GM19395 (cell line): ENCODE results near the gene OR1L6.

Source experiments
- ATAC-seq: cut with Tn5 transposase; IDR thresholded peaks from one replicate; pipeline ENCODE4 v1.9.1; 2021; ENCODE audit warnings: mild to moderate bottlenecking, moderate library complexity; ENCODE audit not compliant: unreplicated experiment

The OR1L6 gene, protein sequence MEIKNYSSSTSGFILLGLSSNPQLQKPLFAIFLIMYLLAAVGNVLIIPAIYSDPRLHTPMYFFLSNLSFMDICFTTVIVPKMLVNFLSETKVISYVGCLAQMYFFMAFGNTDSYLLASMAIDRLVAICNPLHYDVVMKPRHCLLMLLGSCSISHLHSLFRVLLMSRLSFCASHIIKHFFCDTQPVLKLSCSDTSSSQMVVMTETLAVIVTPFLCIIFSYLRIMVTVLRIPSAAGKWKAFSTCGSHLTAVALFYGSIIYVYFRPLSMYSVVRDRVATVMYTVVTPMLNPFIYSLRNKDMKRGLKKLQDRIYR

DNA sequence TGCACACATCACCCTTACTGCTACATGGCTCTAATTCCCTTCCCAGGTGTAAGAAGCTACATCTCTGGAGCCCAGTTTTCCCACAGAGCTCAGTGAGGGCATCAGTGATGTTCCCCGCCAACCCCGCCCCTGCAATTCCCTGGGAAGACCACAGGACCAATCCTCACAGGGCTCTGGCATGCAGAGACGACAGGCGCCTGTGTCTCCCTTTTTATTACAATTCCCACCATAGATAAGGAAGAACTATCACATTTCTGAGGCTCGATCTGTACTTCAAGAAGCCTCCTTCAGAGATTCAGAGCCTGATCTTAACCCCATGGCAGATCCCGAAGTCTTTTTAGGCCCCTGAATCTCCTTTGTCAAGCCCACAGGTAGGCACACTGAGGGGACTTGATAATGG is at the start of gene OR1L6:
Gene OR1L6, plus strand, starts transcription at position 301 of the 400 bp plus-strand sequence. CDS start 7,545 bp downstream, outside the sequence.
- no peak for ATAC-seq

DNA sequence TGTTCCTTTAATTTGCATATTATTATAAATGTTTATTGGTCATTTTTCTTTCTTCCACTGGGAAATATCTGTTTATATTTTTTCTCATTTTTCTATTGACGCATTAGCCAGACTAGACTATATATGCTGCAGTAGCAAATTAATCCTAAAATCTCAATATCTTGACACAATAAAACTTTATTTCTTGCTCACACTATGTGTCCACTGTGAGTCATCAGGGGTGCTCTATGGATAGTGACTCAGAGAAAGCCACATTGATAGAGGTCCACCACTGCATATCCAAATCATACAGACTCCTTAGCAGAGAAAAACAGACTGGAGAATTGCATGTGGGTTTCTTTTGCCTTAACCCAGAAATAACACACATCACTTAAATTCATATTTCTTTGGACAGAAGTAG is 46.4 kb upstream of the OR1L6 start:
- ATAC-seq, result no peak

DNA sequence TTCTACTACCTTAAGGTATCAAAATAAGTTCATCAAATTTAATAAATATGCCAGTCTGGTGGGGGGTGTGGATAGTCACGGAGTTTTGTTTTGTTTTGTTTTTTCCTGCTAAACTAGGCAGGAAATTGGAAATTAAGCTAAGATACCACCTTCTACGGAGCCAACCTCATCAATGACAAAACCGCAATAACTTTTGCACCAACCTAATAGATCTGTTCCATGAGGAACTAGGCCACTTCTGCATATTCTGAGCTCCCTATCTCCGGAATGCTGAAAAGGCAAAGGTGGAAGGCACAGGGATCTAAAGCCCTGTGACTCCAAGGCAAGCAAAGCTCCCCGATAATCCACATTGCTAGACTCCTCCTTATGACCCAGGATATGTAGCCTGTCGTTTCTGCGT is 24.1 kb upstream of the OR1L6 start:
- ATAC-seq, result no peak

DNA sequence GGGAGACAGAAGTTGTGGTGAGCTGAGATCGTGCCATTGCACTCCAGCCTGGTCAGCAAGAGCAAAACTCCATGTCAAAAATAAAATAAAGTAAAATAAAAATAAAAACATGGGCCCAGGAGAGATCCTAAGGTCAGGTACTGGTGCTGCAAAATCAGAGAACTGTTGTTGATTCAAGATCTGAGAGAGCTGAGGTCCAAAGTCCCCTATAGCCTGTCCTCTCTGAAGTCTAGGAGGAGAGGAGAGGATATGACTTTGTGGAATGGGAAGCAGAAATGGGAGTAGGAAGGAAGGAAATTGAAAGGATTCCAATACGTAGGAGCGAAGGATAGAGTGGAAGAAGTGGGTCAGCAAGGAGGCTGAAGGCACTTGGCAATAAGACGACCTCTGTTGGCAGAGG is 22.9 kb upstream of the OR1L6 start:
- ATAC-seq, result no peak

DNA sequence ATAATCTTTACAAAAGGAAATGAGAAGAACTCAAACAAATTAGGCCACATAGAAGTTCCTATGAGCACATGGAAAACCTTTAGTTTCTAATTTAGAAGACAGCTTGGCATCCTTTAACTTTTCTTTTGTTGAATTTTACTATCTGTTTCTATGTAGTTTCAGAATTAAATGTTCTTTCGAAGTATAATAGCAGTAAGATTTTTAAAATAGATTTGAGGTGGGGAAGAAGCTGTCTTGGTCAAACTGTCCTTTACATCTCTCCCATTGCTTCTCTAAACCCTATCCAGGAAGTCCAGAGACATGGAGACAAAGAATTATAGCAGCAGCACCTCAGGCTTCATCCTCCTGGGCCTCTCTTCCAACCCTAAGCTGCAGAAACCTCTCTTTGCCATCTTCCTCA is 18.4 kb upstream of the OR1L6 start, which contains the start of gene OR1L4:
Gene OR1L4, plus strand, starts transcription at position 301 of the 400 bp plus-strand sequence. Its CDS starts 0 bp downstream, at position 301.
- no peak for ATAC-seq

DNA sequence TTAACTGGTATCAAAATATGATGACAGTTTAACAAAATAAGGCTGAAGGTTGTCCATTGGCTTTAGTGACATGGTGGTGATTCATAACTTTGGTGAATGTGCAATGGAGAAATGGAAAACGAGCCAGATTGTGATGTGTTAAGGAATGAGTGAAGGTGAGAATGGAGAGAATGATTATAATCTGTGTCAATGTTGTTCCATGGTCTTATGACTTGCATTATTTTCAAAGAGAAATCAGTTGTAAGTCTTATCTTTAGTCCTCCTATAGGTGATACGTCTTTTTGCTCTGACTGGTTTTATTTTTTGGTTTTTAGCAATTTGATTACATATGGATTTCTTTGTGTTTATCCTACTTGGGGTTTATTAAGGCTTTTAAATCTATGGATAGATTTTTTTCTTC is 12.7 kb downstream of the OR1L6 start:
- ATAC-seq, result no peak

DNA sequence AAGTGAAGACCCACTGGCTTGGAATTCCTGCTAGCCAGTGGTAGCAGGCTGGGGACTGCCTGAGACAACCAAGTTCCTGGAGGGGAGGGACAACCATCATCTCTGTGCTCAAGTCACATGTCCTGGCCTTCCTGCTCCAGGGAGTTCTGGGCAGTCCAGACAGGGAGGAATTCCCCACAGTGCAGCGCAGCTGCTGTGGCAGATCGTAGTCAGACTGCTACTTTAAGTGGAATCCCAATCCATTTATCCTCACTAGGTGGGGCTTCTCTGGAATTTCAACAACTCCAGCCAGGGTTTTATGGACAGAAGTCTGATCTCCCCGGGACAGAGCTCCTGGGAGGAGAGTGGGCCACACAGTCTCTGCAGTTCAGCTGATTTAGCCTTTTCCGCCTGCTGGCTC is 25.7 kb downstream of the OR1L6 start:
- no peak for ATAC-seq

DNA sequence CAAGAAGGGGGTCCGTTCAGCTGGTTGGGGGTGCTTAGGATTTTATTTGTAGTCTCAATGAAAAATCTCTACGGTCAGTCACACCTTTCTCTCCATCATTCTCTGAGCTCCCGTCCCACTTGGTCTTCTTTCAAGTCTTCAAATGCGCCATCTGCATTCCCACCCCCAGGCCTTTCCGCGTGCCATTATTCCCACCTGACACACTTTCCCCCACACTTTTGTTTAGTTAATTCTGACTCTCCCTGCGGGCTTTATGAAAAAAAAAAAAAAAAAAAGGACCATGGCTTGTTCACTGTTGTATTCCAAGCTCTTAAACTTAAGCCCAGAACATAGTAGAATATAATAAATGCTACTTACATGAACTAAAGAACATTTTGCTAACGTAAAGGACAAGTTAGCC is 34.9 kb downstream of the OR1L6 start:
- no peak for ATAC-seq

DNA sequence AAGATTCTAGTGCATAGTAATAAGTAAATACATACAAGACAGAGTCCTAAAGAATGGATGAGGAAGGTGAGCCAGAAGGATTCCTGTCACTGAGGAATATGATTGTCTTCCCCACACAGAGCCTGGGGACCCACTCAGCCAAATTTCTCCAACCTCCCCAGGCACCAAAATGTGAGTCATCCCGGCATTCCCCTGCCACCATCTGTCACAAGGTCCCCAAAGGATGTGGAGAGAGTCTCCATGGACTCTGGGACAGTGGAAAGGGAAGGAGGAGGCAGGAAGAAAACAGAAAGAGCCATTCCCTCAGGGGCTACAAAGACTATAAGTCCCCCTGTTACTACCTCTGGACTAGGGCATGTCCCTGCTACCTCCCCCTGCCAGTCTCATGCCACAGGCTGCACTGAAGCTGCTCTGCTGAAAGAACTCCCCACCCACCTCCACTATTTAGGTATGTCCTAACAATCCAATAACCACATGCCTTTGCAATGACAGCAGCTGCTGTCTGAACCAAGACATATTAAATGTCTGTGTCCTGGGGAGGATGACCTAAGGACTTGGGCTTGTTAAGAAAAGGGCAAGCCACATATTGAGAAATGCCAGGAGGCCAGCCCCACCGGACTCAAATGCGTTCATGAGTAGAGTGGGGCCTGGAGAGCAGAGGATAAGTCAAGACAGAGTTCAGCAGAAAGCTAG is 36.0 kb downstream of the OR1L6 start:
- ATAC-seq, result no peak

DNA sequence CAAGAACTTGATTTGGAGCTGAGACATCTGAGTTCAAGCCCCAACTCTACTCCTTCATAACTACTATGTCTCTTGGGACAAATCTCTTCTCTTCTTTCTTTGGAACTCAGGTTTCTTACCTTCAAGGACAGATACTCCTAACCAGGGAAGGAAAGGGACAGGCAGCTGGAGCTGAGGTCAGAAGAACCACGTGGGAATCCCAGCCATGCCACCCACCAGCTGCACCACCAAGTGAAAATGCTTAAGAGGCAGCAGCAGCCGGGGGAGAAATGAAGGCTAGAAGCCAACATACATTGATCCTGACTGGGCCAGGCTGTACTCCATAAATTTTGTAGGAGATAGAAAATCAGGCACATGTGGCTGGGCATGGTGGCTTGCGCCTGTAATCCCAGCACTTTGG is 37.1 kb downstream of the OR1L6 start:
- no peak for ATAC-seq

DNA sequence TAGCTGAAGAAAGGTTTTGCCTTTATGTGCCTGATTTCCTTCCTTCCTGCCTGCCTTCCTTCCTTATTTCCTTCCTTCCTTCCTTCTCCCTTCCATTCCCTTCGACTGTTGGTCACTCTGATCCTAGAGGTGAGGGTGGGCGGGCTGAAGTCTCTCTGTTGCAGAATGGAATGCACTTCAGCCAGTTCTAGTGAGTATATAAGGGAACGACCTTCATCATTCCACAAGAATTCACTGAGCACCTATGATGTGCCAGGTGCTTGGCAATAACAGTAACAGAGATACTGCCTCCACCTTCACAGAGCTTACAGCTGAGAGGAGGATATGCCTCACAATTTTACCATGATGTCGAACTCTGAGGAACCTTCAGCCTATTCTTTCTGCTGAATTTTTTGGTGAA is 37.9 kb downstream of the OR1L6 start:
- no peak for ATAC-seq

DNA sequence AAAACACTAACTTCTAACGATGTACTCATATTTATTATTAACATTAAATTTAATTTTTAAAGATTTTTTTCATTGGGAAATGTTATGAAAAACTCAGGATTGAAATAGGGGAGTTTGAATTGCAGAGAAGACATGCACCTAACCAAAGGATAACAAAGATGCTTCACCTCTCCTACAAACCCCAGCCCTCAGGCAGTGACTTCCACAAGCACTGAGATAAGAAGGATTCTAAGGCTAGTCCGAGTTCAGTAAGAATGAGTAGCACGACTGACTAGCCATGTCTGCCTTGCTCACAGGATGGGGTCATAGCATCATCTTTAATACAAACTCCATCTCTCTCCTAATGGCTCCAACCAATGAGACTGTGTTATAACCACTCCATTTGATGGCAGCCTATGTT is 39.6 kb downstream of the OR1L6 start:
- no peak for ATAC-seq

DNA sequence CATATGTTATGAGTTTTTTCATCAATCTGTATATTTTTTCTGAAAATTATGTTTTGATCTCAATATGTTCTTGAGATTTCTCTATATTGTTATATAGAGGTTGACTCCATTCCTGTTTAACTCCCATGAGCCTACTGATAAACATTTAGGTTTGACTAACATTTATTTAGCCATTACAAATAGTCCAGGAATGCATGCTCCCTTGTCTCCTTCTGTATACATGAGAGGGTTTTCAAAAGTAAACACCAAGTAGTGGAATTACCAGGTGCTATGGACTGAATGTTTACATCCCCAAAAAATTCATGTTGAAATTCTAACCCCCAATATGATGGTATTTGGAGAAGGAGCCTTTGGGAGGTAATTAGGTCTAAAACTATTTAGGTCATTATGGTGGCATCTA is 43.2 kb downstream of the OR1L6 start:
- ATAC-seq, result no peak

DNA sequence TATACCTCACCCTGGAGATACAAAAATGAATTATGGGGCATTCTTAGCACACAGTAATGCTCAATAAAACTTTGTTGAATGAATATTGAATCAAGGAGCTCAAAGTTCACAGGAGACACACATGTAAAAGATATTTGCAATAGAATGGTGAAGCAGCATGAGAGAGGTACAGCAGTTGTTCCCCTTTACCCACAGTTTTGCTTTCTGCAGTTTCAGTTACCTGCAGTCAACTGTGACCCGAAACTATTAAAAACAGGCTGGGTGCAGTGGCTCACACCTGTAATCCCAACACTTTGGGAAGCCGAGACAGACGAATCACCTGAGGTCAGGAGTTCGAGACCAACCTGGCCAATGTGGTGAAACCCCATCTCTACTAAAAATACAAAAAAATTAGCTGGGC is 44.2 kb downstream of the OR1L6 start:
- ATAC-seq, result no peak

DNA sequence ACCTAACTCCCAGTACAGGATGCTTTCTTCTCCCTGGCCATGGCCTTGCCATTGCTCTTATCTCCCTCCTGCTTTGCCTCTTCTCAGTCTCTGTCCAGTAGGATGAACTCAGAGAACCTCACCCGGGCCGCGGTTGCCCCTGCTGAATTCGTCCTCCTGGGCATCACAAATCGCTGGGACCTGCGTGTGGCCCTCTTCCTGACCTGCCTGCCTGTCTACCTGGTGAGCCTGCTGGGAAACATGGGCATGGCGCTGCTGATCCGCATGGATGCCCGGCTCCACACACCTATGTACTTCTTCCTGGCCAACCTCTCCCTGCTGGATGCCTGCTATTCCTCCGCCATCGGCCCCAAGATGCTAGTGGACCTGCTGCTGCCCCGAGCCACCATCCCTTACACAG is 46.7 kb downstream of the OR1L6 start, which contains the start of gene OR5C1:
Gene OR5C1, plus strand, starts transcription at position 103 of the 400 bp plus-strand sequence. Its CDS starts 0 bp downstream, at position 103.
- ATAC-seq, result no peak

DNA sequence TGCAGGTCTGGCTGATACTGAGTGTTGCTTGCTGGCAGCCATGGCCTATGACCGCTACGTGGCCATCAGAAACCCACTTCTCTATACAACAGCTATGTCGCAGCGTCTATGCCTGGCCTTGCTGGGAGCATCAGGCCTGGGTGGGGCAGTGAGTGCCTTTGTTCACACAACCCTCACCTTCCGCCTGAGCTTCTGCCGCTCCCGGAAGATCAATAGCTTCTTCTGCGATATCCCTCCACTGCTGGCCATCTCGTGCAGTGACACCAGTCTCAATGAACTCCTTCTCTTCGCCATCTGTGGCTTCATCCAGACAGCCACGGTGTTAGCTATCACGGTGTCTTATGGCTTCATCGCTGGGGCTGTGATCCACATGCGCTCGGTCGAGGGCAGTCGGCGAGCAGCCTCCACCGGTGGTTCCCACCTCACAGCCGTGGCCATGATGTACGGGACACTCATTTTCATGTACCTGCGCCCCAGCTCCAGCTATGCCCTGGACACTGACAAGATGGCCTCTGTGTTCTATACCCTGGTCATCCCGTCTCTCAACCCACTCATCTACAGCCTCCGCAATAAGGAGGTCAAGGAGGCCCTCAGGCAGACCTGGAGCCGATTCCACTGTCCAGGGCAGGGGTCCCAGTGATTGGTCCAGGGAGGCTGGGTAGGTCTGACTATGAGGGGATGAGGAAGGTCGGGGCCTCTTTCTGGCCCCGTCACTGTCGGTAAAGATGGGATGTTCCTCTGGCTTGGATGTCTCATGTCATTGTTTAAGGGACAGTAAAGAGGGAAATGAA is 47.3 kb downstream of the OR1L6 start:
- ATAC-seq, result no peak

DNA sequence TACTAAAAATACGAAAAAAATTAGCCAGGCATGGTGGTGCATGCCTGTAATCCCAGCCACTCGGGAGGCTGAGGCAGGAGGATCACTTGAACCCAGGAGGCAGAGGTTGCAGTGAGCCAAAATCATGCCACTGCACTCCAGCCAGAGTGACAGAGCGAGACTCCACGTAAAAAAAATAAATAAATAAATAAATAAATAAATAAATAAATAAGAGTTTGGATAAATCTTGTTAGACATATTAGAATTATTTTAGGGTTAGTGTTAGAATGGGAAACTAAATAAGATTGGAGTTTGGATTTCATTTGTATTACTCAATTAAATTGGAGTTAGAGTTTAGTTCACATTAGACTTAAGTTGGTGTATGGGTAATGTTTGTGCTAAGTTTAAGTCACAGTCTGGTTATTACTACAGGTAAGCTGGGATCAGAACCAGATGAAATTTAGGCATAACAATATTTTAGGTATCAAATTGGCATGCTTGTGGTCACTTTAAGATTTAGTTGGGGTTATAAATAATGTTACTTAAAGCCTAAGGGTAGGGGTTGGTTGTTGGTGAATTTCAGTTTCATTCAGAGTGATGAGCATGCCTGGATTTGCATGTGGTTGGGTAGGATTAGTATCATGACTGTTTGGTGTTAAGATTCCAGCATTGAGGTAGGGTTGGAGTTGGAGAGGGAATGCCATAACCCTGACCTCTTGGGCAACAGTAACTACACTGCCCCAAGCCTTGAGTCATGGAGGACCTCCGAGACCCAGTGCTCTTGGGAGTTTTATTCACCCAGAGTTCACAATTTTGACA is 50.0 kb downstream of the OR1L6 start:
- no peak for ATAC-seq

DNA sequence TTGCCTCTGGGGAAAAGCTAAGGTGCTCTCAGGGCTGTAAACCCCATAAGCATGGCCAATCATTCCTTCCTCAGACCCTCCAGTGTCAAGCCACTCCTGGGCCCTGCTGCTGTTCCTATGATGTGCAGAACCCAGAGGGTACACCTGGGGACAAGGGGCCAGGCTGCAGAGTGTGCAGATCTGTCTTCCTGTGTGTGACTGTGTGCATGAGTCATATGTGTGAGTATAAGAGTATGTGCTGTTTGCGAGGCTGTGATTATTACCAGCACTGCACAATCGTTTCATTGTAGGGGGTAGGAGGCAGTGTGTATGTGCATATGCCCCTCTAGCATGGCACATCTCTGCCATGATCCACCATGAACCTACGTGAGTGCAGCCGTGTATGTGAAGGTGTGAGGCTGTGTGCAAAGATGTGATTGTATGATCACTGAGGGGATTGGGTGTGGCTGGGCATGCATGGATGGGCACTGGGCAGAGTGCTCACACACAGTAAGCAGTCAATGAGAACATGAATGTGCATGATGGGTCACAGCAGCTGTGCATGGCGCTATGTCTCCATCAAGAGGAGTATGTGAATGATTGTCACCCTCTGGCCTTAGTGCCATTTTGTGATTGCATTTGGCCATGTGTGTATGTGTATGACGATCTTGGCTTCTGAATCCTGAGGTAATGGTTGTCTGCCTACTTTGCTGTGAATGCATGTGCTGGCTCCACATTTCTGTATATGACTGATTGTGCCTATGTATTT is 55.4 kb downstream of the OR1L6 start:
- ATAC-seq, result no peak
